HEK293 (cell line): ENCODE measurements around the gene APLP2.

Source experiments
- MYNN ChIP-seq: fragments of 450-650 bp; formaldehyde crosslinking; IDR thresholded peaks from 2 replicates; pipeline ENCODE4 v1.5.1; 2016; ENCODE audit warnings: missing biosample characterization, missing genetic modification characterization, borderline replicate concordance
- PRDM1 ChIP-seq: fragments of 450-650 bp; formaldehyde crosslinking; IDR thresholded peaks from 2 replicates; pipeline ENCODE4; 2016; ENCODE audit warnings: missing biosample characterization, missing genetic modification characterization
- ZNF416 ChIP-seq: fragments of 450-650 bp; formaldehyde crosslinking; IDR thresholded peaks from 2 replicates; pipeline ENCODE4 v1.5.1; 2016; ENCODE audit warnings: missing biosample characterization, missing genetic modification characterization
- TF ChIP-seq, protein P1 (sequence below): fragments of 450-650 bp; formaldehyde crosslinking; IDR thresholded peaks from 2 replicates; pipeline ENCODE4 v1.5.1; 2016; ENCODE audit warnings: missing biosample characterization, missing genetic modification characterization
- TF ChIP-seq, protein P2 (sequence below): fragments of 450-650 bp; formaldehyde crosslinking; IDR thresholded peaks from 2 replicates; pipeline ENCODE4 v1.5.1; 2016; ENCODE audit warnings: missing biosample characterization, missing genetic modification characterization
- TF ChIP-seq, protein P3 (sequence below): fragments of 450-650 bp; formaldehyde crosslinking; optimal IDR thresholded peaks from 2 replicates; pipeline ENCODE3; 2016; ENCODE audit warnings: missing biosample characterization, mild to moderate bottlenecking, missing genetic modification characterization

DNA sequence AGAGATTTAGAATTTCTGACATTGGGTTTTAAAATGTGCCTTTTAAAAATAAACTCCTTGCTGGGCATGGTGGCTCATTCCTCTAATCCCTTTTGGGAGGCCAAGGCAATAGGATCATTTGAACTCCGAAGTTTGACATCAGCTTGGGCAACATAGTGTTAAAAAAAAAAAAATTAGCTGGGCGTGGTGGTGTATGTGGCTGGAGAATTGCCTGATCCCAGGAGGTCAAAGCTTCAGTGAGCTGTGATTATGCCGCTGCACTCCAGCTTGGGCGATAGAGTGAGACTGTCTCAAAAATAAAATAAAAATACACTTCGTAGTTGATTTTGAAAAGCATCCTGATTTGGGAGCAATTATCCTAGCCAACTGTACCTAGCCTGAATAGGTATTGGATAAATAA is 3.4 kb upstream of the APLP2 start:
- TF ChIP-seq ZNF416 (tag by site-specific recombination) = no peak
- TF ChIP-seq, protein P1, sequence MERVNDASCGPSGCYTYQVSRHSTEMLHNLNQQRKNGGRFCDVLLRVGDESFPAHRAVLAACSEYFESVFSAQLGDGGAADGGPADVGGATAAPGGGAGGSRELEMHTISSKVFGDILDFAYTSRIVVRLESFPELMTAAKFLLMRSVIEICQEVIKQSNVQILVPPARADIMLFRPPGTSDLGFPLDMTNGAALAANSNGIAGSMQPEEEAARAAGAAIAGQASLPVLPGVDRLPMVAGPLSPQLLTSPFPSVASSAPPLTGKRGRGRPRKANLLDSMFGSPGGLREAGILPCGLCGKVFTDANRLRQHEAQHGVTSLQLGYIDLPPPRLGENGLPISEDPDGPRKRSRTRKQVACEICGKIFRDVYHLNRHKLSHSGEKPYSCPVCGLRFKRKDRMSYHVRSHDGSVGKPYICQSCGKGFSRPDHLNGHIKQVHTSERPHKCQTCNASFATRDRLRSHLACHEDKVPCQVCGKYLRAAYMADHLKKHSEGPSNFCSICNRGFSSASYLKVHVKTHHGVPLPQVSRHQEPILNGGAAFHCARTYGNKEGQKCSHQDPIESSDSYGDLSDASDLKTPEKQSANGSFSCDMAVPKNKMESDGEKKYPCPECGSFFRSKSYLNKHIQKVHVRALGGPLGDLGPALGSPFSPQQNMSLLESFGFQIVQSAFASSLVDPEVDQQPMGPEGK (tag by site-specific recombination) = no peak
- TF ChIP-seq, protein P2, sequence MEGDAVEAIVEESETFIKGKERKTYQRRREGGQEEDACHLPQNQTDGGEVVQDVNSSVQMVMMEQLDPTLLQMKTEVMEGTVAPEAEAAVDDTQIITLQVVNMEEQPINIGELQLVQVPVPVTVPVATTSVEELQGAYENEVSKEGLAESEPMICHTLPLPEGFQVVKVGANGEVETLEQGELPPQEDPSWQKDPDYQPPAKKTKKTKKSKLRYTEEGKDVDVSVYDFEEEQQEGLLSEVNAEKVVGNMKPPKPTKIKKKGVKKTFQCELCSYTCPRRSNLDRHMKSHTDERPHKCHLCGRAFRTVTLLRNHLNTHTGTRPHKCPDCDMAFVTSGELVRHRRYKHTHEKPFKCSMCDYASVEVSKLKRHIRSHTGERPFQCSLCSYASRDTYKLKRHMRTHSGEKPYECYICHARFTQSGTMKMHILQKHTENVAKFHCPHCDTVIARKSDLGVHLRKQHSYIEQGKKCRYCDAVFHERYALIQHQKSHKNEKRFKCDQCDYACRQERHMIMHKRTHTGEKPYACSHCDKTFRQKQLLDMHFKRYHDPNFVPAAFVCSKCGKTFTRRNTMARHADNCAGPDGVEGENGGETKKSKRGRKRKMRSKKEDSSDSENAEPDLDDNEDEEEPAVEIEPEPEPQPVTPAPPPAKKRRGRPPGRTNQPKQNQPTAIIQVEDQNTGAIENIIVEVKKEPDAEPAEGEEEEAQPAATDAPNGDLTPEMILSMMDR (tag by site-specific recombination) = no peak
- TF ChIP-seq, protein P3, sequence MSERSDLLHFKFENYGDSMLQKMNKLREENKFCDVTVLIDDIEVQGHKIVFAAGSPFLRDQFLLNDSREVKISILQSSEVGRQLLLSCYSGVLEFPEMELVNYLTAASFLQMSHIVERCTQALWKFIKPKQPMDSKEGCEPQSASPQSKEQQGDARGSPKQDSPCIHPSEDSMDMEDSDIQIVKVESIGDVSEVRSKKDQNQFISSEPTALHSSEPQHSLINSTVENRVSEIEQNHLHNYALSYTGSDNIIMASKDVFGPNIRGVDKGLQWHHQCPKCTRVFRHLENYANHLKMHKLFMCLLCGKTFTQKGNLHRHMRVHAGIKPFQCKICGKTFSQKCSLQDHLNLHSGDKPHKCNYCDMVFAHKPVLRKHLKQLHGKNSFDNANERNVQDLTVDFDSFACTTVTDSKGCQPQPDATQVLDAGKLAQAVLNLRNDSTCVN = no peak
- TF ChIP-seq MYNN (tag by site-specific recombination) = no peak
- TF ChIP-seq PRDM1 (tag by site-specific recombination) = no peak
